Gastroesophageal sphincter (tissue), 3 donors: ENCODE results near the gene VAV2.

ENCODE experiments used
- CTCF ChIP-seq, 4 experiments: fragments of 200-600 bp in 2 of 4; fragments of 450-650 bp in 2 of 4; sonication (generic) in 1 of 4; IDR thresholded peaks; one replicate each; pipeline ENCODE4 v1.5.1; 2017 to 2019; ENCODE audit warnings: antibody characterized with exemption in 4 of 4, mild to moderate bottlenecking in 2 of 4, moderate library complexity in 2 of 4
- POLR2AphosphoS5 ChIP-seq: sonication (generic); formaldehyde crosslinking; IDR thresholded peaks from one replicate; pipeline ENCODE4 v1.6.1; 2017; ENCODE audit warnings: antibody characterized with exemption

GRCh38 chr9:133801739-133802138 is 190.4 kb downstream of the VAV2 start:
- TF ChIP-seq CTCF (IDR thresholded peaks at IDR 0.05) (no peak), POLR2AphosphoS5 (no peak)
